ENCODE measurements around the gene RFFL.

Gene RFFL

DNA sequence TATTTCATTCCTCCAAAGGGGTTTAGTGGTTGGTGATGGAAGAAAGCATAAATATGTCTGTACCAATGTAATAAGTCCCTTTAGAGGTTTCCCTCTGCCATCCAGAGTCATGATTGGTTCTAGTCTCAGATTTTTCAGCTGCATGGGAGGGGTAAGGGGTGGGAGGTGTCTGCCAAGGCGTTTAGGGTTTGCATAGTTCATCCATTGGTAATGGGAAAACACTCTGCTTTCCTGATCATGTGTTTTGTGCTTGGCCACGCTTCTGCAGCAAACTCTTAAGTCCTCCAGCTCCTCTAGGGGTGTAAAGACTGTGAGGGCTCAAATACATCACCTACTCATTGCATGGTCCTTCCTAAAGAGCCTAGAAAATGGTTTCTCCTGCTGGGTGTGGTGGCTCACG is 53.4 kb downstream of the RFFL start:
- Histone ChIP-seq H3K14ac (ENCODE audit: low read length) (no peak overlapping the region), H2AFZ (ENCODE audit: low read length) (no peak overlapping the region), H4K8ac (ENCODE audit: low read depth, low read length) (no peak overlapping the region), H2BK120ac (ENCODE audit: low read depth, low read length) (no peak overlapping the region), H3K27ac (replicated peaks; ENCODE audit: low read length) (no peak overlapping the region), H3K36me3 (replicated peaks in 1 of 2; ENCODE audit: control insufficient read depth in 2 of 2, insufficient read depth in 2 of 2, low read length in 2 of 2) (peaks cover 12 to 77% of the 10 kb centered on the region in 2 donors), H3K4ac (ENCODE audit: low read length) (no peak overlapping the region), H3K4me3 (ENCODE audit: low read length in 2 of 2) (no peak overlapping the region), H2BK5ac (ENCODE audit: low read length) (no peak overlapping the region), H4K91ac (ENCODE audit: low read depth, low read length, poor library complexity) (no peak overlapping the region), H2BK15ac (ENCODE audit: low read length) (no peak overlapping the region), H2AK5ac (ENCODE audit: low read depth, low read length) (no peak overlapping the region), H3K4me1 (ENCODE audit: control insufficient read depth in 2 of 2, insufficient read depth in 1 of 2, low read depth in 1 of 2, low read length in 2 of 2) (peaks cover 0 to 11% of the 10 kb centered on the region in 2 donors), H3K23ac (ENCODE audit: low read depth, low read length, poor library complexity) (no peak overlapping the region), H2BK12ac (ENCODE audit: low read length) (no peak overlapping the region), H3K9ac (ENCODE audit: low read depth, low read length, poor library complexity) (no peak overlapping the region), H3K79me1 (ENCODE audit: low read depth, low read length) (no peaks in the 10 kb centered on the region), H3K9me3 (replicated peaks in 1 of 2; ENCODE audit: control insufficient read depth in 2 of 2, insufficient read depth in 1 of 2, low read depth in 1 of 2, low read length in 2 of 2) (no peaks in the 10 kb centered on the region), H3K18ac (ENCODE audit: low read length) (no peak overlapping the region), H3K27me3 (ENCODE audit: control insufficient read depth in 3 of 3, insufficient read depth in 3 of 3, low read depth in 1 of 3, low read length in 3 of 3) (no peaks in the 10 kb centered on the region), H3K4me2 (ENCODE audit: insufficient read depth, low read length, poor library complexity, severe bottlenecking) (no peak overlapping the region)
- WGBS, 2 donors (ENCODE audit: extremely low coverage in 2 of 2, insufficient read length in 2 of 2, insufficient replicate concordance in 1 of 2), result no CpG with 5 or more reads among the region's 3 CpGs
- DNase-seq (ENCODE audit: low spot score), result no peak

- no peak overlapping the region for H3K4me3 ChIP-seq (ENCODE audit: low read length in 2 of 2)
- H2AK5ac ChIP-seq (ENCODE audit: low read depth, low read length), result no peak overlapping the region
- H3K4me2 ChIP-seq (ENCODE audit: insufficient read depth, low read length, poor library complexity, severe bottlenecking), result no peak overlapping the region
- no peak overlapping the region for H2AFZ ChIP-seq (ENCODE audit: low read length)
- H3K9ac ChIP-seq (ENCODE audit: low read depth, low read length, poor library complexity), result no peak overlapping the region
- H3K27ac ChIP-seq (replicated peaks; ENCODE audit: low read length), result no peak overlapping the region
- H3K4ac ChIP-seq (ENCODE audit: low read length), result no peak overlapping the region
- H3K14ac ChIP-seq (ENCODE audit: low read length), result no peak overlapping the region
- H3K79me1 ChIP-seq (ENCODE audit: low read depth, low read length), result no peaks in the 10 kb centered on the region
- H3K23ac ChIP-seq (ENCODE audit: low read depth, low read length, poor library complexity), result no peak overlapping the region
- no CpG with 5 or more reads among the region's 1 CpG for WGBS, 2 donors (ENCODE audit: extremely low coverage in 2 of 2, insufficient read length in 2 of 2, insufficient replicate concordance in 1 of 2)
- no peak overlapping the region for H2BK12ac ChIP-seq (ENCODE audit: low read length)
- H3K9me3 ChIP-seq (replicated peaks in 1 of 2; ENCODE audit: control insufficient read depth in 2 of 2, insufficient read depth in 1 of 2, low read depth in 1 of 2, low read length in 2 of 2), result no peaks in the 10 kb centered on the region
- no peak overlapping the region for H3K18ac ChIP-seq (ENCODE audit: low read length)
- H2BK5ac ChIP-seq (ENCODE audit: low read length), result no peak overlapping the region
- H4K91ac ChIP-seq (ENCODE audit: low read depth, low read length, poor library complexity), result no peak overlapping the region
- no peak overlapping the region for H2BK120ac ChIP-seq (ENCODE audit: low read depth, low read length)
- peaks cover 39 to 91% of the 10 kb centered on the region in 2 donors for H3K36me3 ChIP-seq (replicated peaks in 1 of 2; ENCODE audit: control insufficient read depth in 2 of 2, insufficient read depth in 2 of 2, low read length in 2 of 2)
- peaks cover 0 to 4% of the 10 kb centered on the region in 2 donors for H3K4me1 ChIP-seq (ENCODE audit: control insufficient read depth in 2 of 2, insufficient read depth in 1 of 2, low read depth in 1 of 2, low read length in 2 of 2)
- H2BK15ac ChIP-seq (ENCODE audit: low read length), result no peak overlapping the region
- H3K27me3 ChIP-seq (ENCODE audit: control insufficient read depth in 3 of 3, insufficient read depth in 3 of 3, low read depth in 1 of 3, low read length in 3 of 3), result no peaks in the 10 kb centered on the region
- DNase-seq (ENCODE audit: low spot score), result no peak
- no peak overlapping the region for H4K8ac ChIP-seq (ENCODE audit: low read depth, low read length)
Observed at GRCh38 chr17:35006961-35007360, 56.5 kb downstream of the RFFL start.

DNA sequence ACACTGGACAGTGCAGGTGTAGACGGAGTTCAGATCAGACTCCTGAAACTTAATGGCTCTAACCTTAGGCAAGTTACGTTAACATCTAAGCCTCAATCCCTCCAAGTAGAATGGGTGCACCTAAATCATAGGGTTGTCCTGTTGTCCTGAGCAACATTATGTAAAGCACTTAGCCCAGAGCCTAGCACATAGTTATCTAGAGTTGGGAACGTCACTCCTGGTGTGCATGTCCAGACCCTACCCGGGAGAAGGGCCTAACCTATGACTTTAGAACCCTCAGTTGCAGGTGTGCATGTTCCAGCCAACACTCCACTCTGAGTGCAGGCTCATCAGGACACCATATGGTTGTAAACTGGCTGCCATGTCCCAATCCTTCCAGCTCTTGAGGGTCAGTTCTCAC is 57.2 kb downstream of the RFFL start:
- no peak overlapping the region for H2BK120ac ChIP-seq (ENCODE audit: low read depth, low read length)
- no peaks in the 10 kb centered on the region for H3K27me3 ChIP-seq (ENCODE audit: control insufficient read depth in 3 of 3, insufficient read depth in 3 of 3, low read depth in 1 of 3, low read length in 3 of 3)
- no peak overlapping the region for H2BK5ac ChIP-seq (ENCODE audit: low read length)
- no peak overlapping the region for H2BK12ac ChIP-seq (ENCODE audit: low read length)
- DNase-seq (ENCODE audit: low spot score), result no peak
- H3K79me1 ChIP-seq (ENCODE audit: low read depth, low read length), result no peaks in the 10 kb centered on the region
- no peak overlapping the region for H2AK5ac ChIP-seq (ENCODE audit: low read depth, low read length)
- H3K4ac ChIP-seq (ENCODE audit: low read length), result no peak overlapping the region
- no peaks in the 10 kb centered on the region for H3K4me1 ChIP-seq (ENCODE audit: control insufficient read depth in 2 of 2, insufficient read depth in 1 of 2, low read depth in 1 of 2, low read length in 2 of 2)
- H3K27ac ChIP-seq (replicated peaks; ENCODE audit: low read length), result no peak overlapping the region
- no peak overlapping the region for H3K23ac ChIP-seq (ENCODE audit: low read depth, low read length, poor library complexity)
- H3K9ac ChIP-seq (ENCODE audit: low read depth, low read length, poor library complexity), result no peak overlapping the region
- H4K8ac ChIP-seq (ENCODE audit: low read depth, low read length), result no peak overlapping the region
- no peak overlapping the region for H4K91ac ChIP-seq (ENCODE audit: low read depth, low read length, poor library complexity)
- no peak overlapping the region for H3K4me2 ChIP-seq (ENCODE audit: insufficient read depth, low read length, poor library complexity, severe bottlenecking)
- no peak overlapping the region for H3K14ac ChIP-seq (ENCODE audit: low read length)
- no peak overlapping the region for H2BK15ac ChIP-seq (ENCODE audit: low read length)
- no peak overlapping the region for H3K4me3 ChIP-seq (ENCODE audit: low read length in 2 of 2)
- peaks cover 45 to 91% of the 10 kb centered on the region in 2 donors for H3K36me3 ChIP-seq (replicated peaks in 1 of 2; ENCODE audit: control insufficient read depth in 2 of 2, insufficient read depth in 2 of 2, low read length in 2 of 2)
- no peaks in the 10 kb centered on the region for H3K9me3 ChIP-seq (replicated peaks in 1 of 2; ENCODE audit: control insufficient read depth in 2 of 2, insufficient read depth in 1 of 2, low read depth in 1 of 2, low read length in 2 of 2)
- no peak overlapping the region for H2AFZ ChIP-seq (ENCODE audit: low read length)
- WGBS, 2 donors (ENCODE audit: extremely low coverage in 2 of 2, insufficient read length in 2 of 2, insufficient replicate concordance in 1 of 2), result no CpG with 5 or more reads among the region's 4 CpGs
- H3K18ac ChIP-seq (ENCODE audit: low read length), result no peak overlapping the region

- H3K4me3 ChIP-seq (ENCODE audit: low read length in 2 of 2), result no peak overlapping the region
- no peak overlapping the region for H3K4me2 ChIP-seq (ENCODE audit: insufficient read depth, low read length, poor library complexity, severe bottlenecking)
- no peak overlapping the region for H4K91ac ChIP-seq (ENCODE audit: low read depth, low read length, poor library complexity)
- no peak overlapping the region for H2AFZ ChIP-seq (ENCODE audit: low read length)
- no peak overlapping the region for H2BK120ac ChIP-seq (ENCODE audit: low read depth, low read length)
- no peaks in the 10 kb centered on the region for H3K27me3 ChIP-seq (ENCODE audit: control insufficient read depth in 3 of 3, insufficient read depth in 3 of 3, low read depth in 1 of 3, low read length in 3 of 3)
- H4K8ac ChIP-seq (ENCODE audit: low read depth, low read length), result peak overlapping the region; percentile 21
- H3K4ac ChIP-seq (ENCODE audit: low read length), result no peak overlapping the region
- H3K9ac ChIP-seq (ENCODE audit: low read depth, low read length, poor library complexity), result no peak overlapping the region
- H2BK15ac ChIP-seq (ENCODE audit: low read length), result no peak overlapping the region
- H3K9me3 ChIP-seq (replicated peaks in 1 of 2; ENCODE audit: control insufficient read depth in 2 of 2, insufficient read depth in 1 of 2, low read depth in 1 of 2, low read length in 2 of 2), result no peaks in the 10 kb centered on the region
- no peak overlapping the region for H2BK5ac ChIP-seq (ENCODE audit: low read length)
- H2BK12ac ChIP-seq (ENCODE audit: low read length), result no peak overlapping the region
- no peak overlapping the region for H2AK5ac ChIP-seq (ENCODE audit: low read depth, low read length)
- H3K14ac ChIP-seq (ENCODE audit: low read length), result no peak overlapping the region
- H3K4me1 ChIP-seq (ENCODE audit: control insufficient read depth in 2 of 2, insufficient read depth in 1 of 2, low read depth in 1 of 2, low read length in 2 of 2), result no peaks in the 10 kb centered on the region
- H3K36me3 ChIP-seq (replicated peaks in 1 of 2; ENCODE audit: control insufficient read depth in 2 of 2, insufficient read depth in 2 of 2, low read length in 2 of 2), result peaks cover 64 to 92% of the 10 kb centered on the region in 2 donors
- WGBS, 2 donors (ENCODE audit: extremely low coverage in 2 of 2, insufficient read length in 2 of 2, insufficient replicate concordance in 1 of 2), result no CpG with 5 or more reads among the region's 4 CpGs
- H3K23ac ChIP-seq (ENCODE audit: low read depth, low read length, poor library complexity), result no peak overlapping the region
- H3K27ac ChIP-seq (replicated peaks; ENCODE audit: low read length), result no peak overlapping the region
- no peak for DNase-seq (ENCODE audit: low spot score)
- H3K79me1 ChIP-seq (ENCODE audit: low read depth, low read length), result no peaks in the 10 kb centered on the region
- H3K18ac ChIP-seq (ENCODE audit: low read length), result no peak overlapping the region
Observed at GRCh38 chr17:35003778-35004177, 59.7 kb downstream of the RFFL start.

Data from neuronal stem cell (in vitro differentiated cells).